NCI-H1694 (cell line): ENCODE results near the gene ST3GAL5.
"Not testable (repeated sequence)": the region's sequence is repeated elsewhere in the genome, so short reads cannot be mapped to it uniquely, and the experiment has no call there.

ENCODE experiments used
- DNase-seq: peaks from one replicate; lab custom pipeline; 2025; lab: John Stamatoyannopoulos, UW

Gene ST3GAL5

GRCh38 chr2:85917887-85918795, 29.4 kb upstream of the ST3GAL5 start:
- no peak for DNase-seq

GRCh38 chr2:85915606-85916303, 27.0 kb upstream of the ST3GAL5 start:
- no peak for DNase-seq

GRCh38 chr2:85914922-85915321, 26.1 kb upstream of the ST3GAL5 start:
- DNase-seq: no peak

- no peak for DNase-seq
These were observed 25.4 kb upstream of the ST3GAL5 start for GRCh38 chr2:85913884-85914881.

GRCh38 chr2:85911814-85912692, 23.3 kb upstream of the ST3GAL5 start:
- DNase-seq: no peak

- no peak for DNase-seq
These were observed 22.3 kb upstream of the ST3GAL5 start for GRCh38 chr2:85911097-85911496.

GRCh38 chr2:85909005-85909404, 20.2 kb upstream of the ST3GAL5 start:
- DNase-seq: no peak

GRCh38 chr2:85908506-85908905, 19.7 kb upstream of the ST3GAL5 start:
- DNase-seq: no peak

GRCh38 chr2:85907671-85908157, 18.9 kb upstream of the ST3GAL5 start:
- DNase-seq: no peak

- DNase-seq: no peak
These were observed 18.0 kb upstream of the ST3GAL5 start for GRCh38 chr2:85906748-85907147.

- no peak for DNase-seq
These were observed 17.1 kb upstream of the ST3GAL5 start for GRCh38 chr2:85905891-85906290.

GRCh38 chr2:85905187-85905666, 16.4 kb upstream of the ST3GAL5 start:
- no peak for DNase-seq

GRCh38 chr2:85903849-85904248, 15.1 kb upstream of the ST3GAL5 start:
- no peak for DNase-seq

- DNase-seq: no peak
These were observed 13.7 kb upstream of the ST3GAL5 start for GRCh38 chr2:85902496-85902895.

GRCh38 chr2:85901155-85901554, 12.4 kb upstream of the ST3GAL5 start:
- no peak for DNase-seq

- no peak for DNase-seq
These were observed 11.6 kb upstream of the ST3GAL5 start for GRCh38 chr2:85900366-85900765.

GRCh38 chr2:85899849-85900248, 11.1 kb upstream of the ST3GAL5 start:
- DNase-seq: no peak

GRCh38 chr2:85899284-85899683, 10.5 kb upstream of the ST3GAL5 start:
- no peak for DNase-seq

GRCh38 chr2:85898881-85899280, 10.1 kb upstream of the ST3GAL5 start:
- DNase-seq: no peak

- not testable (repeated sequence) for DNase-seq
These were observed 5.9 kb upstream of the ST3GAL5 start for GRCh38 chr2:85894554-85895278.
